Measurements from ENCODE around the gene HSFX2.
"Not testable (repeated sequence)": the region's sequence is repeated elsewhere in the genome, so short reads cannot be mapped to it uniquely, and the experiment has no call there.

GRCh38 chrX:149573456-149573855 lies 21.7 kb downstream of the HSFX2 start:
- TF ChIP-seq CTCF (conservative IDR thresholded peaks at IDR 0.05); ZFX (IDR thresholded peaks at IDR 0.05): not testable (repeated sequence)

Measured in C4-2B (cell line).